HG02970 (cell line): ENCODE results near the gene MTCL1.

Experiments
- ATAC-seq: cut with Tn5 transposase; IDR thresholded peaks from one replicate; pipeline ENCODE4 v1.9.1; 2021; ENCODE audit warnings: mild to moderate bottlenecking, moderate library complexity, moderate number of reproducible peaks; ENCODE audit not compliant: unreplicated experiment, low FRiP score

Gene MTCL1

GRCh38 chr18:8803063-8803795 lies 97.9 kb downstream of the MTCL1 start:
- no peak for ATAC-seq

- ATAC-seq = no peak
These were observed 98.6 kb downstream of the MTCL1 start for GRCh38 chr18:8803957-8804356.

GRCh38 chr18:8805552-8805951 lies 100.2 kb downstream of the MTCL1 start:
- no peak for ATAC-seq

GRCh38 chr18:8806100-8806797 lies 100.9 kb downstream of the MTCL1 start:
- no peak for ATAC-seq

GRCh38 chr18:8806798-8807487 lies 101.6 kb downstream of the MTCL1 start:
- ATAC-seq = no peak

- ATAC-seq = no peak
These were observed 102.1 kb downstream of the MTCL1 start for GRCh38 chr18:8807488-8807805.

- ATAC-seq = no peak
These were observed 102.6 kb downstream of the MTCL1 start for GRCh38 chr18:8808001-8808400.

- ATAC-seq = no peak
These were observed 104.2 kb downstream of the MTCL1 start for GRCh38 chr18:8809514-8809913.

- ATAC-seq = no peak
These were observed 104.8 kb downstream of the MTCL1 start for GRCh38 chr18:8810157-8810556.

GRCh38 chr18:8811115-8811514 lies 105.8 kb downstream of the MTCL1 start:
- ATAC-seq = no peak

GRCh38 chr18:8812631-8813030 lies 107.3 kb downstream of the MTCL1 start:
- no peak for ATAC-seq

- ATAC-seq = no peak
These were observed 108.3 kb downstream of the MTCL1 start for GRCh38 chr18:8813611-8814010.

GRCh38 chr18:8814206-8814605 lies 108.8 kb downstream of the MTCL1 start:
- no peak for ATAC-seq

GRCh38 chr18:8816220-8816619 lies 110.9 kb downstream of the MTCL1 start:
- no peak for ATAC-seq

GRCh38 chr18:8816816-8817215 lies 111.5 kb downstream of the MTCL1 start:
- no peak for ATAC-seq

- no peak for ATAC-seq
These were observed 113.6 kb downstream of the MTCL1 start for GRCh38 chr18:8818982-8819381.

- ATAC-seq = no peak
These were observed 115.2 kb downstream of the MTCL1 start for GRCh38 chr18:8820396-8821082.

GRCh38 chr18:8821083-8821465 lies 115.7 kb downstream of the MTCL1 start:
- ATAC-seq = no peak

GRCh38 chr18:8821531-8821930 lies 116.2 kb downstream of the MTCL1 start:
- ATAC-seq = no peak

- ATAC-seq = no peak
These were observed 117.3 kb downstream of the MTCL1 start for GRCh38 chr18:8822643-8823042.

GRCh38 chr18:8823530-8823929 lies 118.2 kb downstream of the MTCL1 start:
- no peak for ATAC-seq
